ENCODE results near the gene PLCD3.

Gene PLCD3

DNA sequence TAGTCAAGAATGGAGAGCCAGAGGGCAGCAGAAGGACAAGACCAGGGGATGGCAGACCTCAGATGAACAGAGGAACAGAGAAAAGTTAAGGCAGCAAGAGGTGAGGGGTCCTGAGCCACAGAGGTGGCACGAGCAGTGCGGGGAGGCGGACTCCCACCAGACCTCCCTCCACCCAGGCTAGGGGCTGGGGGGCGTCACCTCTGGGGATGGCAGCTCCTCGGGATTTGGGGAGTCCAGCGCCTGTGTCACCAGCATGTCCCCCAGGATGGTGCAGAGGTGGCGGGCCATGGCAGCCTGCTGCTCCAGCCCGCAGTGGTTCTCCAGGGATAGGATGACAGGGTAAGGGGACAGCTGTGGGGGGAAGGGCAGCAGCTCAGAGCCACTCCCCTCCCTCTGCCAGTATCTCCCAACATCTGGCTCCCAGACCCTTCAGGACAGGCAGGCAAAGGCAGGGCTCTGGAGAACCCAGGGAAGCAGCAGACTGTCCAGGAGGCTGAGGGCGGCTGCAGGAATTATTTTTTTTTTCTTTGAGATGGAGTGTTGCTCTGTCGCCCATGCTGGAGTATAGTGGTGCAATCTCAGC, 15.8 kb downstream of the PLCD3 start:
- no peak for DNase-seq
- no peak overlapping the region for H3K27ac ChIP-seq (ENCODE audit: low read length)
- no peaks in the 10 kb centered on the region for H3K4me1 ChIP-seq (ENCODE audit: low read length)
- no peak overlapping the region for H3K9ac ChIP-seq (ENCODE audit: low read length)
- H4K20me1 ChIP-seq (ENCODE audit: insufficient read depth, low read length): no peaks in the 10 kb centered on the region
- H2AFZ ChIP-seq (ENCODE audit: low read length): no peak overlapping the region
- H3K27me3 ChIP-seq (replicated peaks; ENCODE audit: insufficient read depth, low read length): no peaks in the 10 kb centered on the region; the same call in none of the 2 replicates
- TF ChIP-seq EZH2 (optimal IDR thresholded peaks at IDR 0.05; ENCODE audit: low read depth, low read length) (no peak), EZH2phosphoT487 (IDR thresholded peaks at IDR 0.05; ENCODE audit: low read length) (no peak)
- TF ChIP-seq, protein P1, sequence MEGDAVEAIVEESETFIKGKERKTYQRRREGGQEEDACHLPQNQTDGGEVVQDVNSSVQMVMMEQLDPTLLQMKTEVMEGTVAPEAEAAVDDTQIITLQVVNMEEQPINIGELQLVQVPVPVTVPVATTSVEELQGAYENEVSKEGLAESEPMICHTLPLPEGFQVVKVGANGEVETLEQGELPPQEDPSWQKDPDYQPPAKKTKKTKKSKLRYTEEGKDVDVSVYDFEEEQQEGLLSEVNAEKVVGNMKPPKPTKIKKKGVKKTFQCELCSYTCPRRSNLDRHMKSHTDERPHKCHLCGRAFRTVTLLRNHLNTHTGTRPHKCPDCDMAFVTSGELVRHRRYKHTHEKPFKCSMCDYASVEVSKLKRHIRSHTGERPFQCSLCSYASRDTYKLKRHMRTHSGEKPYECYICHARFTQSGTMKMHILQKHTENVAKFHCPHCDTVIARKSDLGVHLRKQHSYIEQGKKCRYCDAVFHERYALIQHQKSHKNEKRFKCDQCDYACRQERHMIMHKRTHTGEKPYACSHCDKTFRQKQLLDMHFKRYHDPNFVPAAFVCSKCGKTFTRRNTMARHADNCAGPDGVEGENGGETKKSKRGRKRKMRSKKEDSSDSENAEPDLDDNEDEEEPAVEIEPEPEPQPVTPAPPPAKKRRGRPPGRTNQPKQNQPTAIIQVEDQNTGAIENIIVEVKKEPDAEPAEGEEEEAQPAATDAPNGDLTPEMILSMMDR (IDR thresholded peaks at IDR 0.05; ENCODE audit: low read length): no peak
- H3K36me3 ChIP-seq (replicated peaks; ENCODE audit: insufficient read depth, low read length): no peaks in the 10 kb centered on the region
- no peaks in the 10 kb centered on the region for H3K79me2 ChIP-seq (ENCODE audit: low read length)
- no peak overlapping the region for H3K4me2 ChIP-seq (ENCODE audit: low read depth, low read length)
- H3K9me3 ChIP-seq (replicated peaks; ENCODE audit: insufficient read depth, low read length): no peaks in the 10 kb centered on the region
- no peaks in the 10 kb centered on the region for H3F3A ChIP-seq (ENCODE audit: insufficient read depth, low read length)
- no peaks in the 10 kb centered on the region for H3K9me2 ChIP-seq (replicated peaks; ENCODE audit: insufficient read depth, low read length)
- H3K4me3 ChIP-seq (ENCODE audit: low read length): no peak overlapping the region

- Histone ChIP-seq H3K4me2 (ENCODE audit: low read depth, low read length) (no peak overlapping the region), H3K9me3 (replicated peaks; ENCODE audit: insufficient read depth, low read length) (no peaks in the 10 kb centered on the region), H3K36me3 (replicated peaks; ENCODE audit: insufficient read depth, low read length) (no peaks in the 10 kb centered on the region), H3K79me2 (ENCODE audit: low read length) (no peaks in the 10 kb centered on the region), H2AFZ (ENCODE audit: low read length) (no peak overlapping the region), H3K27ac (ENCODE audit: low read length) (no peak overlapping the region), H3K4me3 (ENCODE audit: low read length) (no peak overlapping the region), H4K20me1 (ENCODE audit: insufficient read depth, low read length) (no peaks in the 10 kb centered on the region), H3K9ac (ENCODE audit: low read length) (no peak overlapping the region), H3K27me3 (replicated peaks; ENCODE audit: insufficient read depth, low read length) (no peaks in the 10 kb centered on the region; the same call in none of the 2 replicates), H3F3A (ENCODE audit: insufficient read depth, low read length) (no peaks in the 10 kb centered on the region), H3K4me1 (ENCODE audit: low read length) (no peaks in the 10 kb centered on the region), H3K9me2 (replicated peaks; ENCODE audit: insufficient read depth, low read length) (no peaks in the 10 kb centered on the region)
- no peak for DNase-seq
- no peak for TF ChIP-seq EZH2phosphoT487 (IDR thresholded peaks at IDR 0.05; ENCODE audit: low read length)
- TF ChIP-seq EZH2 (optimal IDR thresholded peaks at IDR 0.05; ENCODE audit: low read depth, low read length): no peak
- TF ChIP-seq, protein P1 (IDR thresholded peaks at IDR 0.05; ENCODE audit: low read length): no peak
Observed at GRCh38 chr17:45115871-45116270, 16.4 kb downstream of the PLCD3 start.

DNA sequence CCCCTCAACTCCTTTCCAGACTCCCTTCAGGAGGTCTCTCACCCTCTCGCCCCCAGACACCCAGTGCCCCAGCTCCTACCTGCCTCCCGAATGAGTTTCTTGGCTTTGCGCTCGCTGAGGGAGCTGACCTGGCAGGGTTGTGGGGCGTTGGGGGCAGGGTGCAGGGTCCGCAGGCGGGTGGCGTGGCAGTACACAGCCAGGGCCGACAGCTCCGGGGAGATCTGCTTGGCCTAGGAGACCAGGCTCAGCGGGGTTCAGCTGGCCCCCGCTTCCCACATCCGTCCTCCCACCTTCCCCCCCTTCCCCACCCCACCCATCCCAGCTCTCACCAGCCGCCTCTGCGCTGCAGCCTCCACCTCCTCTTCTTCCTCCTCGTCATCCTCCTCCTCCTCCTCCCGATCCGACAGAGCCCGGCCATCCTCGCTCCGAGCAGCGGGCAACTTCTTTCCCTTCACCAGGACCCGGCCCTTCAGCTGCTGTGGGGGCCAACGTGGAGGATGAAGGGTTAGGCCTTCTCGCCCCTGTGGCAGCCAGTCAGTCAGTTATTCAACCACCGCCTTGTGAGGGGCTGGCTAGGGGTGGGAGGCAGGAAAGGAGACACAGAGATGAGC, 17.2 kb downstream of the PLCD3 start:
- Histone ChIP-seq H3K9me2 (replicated peaks; ENCODE audit: insufficient read depth, low read length) (no peaks in the 10 kb centered on the region), H3K36me3 (replicated peaks; ENCODE audit: insufficient read depth, low read length) (no peaks in the 10 kb centered on the region), H3K27ac (ENCODE audit: low read length) (no peak overlapping the region)

More for the DNA sequence above, 17.2 kb downstream of the PLCD3 start:
- Histone ChIP-seq H3K4me3 (ENCODE audit: low read length) (no peak overlapping the region), H3K4me2 (ENCODE audit: low read depth, low read length) (no peak overlapping the region), H3K27me3 (replicated peaks; ENCODE audit: insufficient read depth, low read length) (no peaks in the 10 kb centered on the region; the same call in none of the 2 replicates), H3K9me3 (replicated peaks; ENCODE audit: insufficient read depth, low read length) (no peaks in the 10 kb centered on the region), H2AFZ (ENCODE audit: low read length) (no peak overlapping the region), H3F3A (ENCODE audit: insufficient read depth, low read length) (no peaks in the 10 kb centered on the region), H3K9ac (ENCODE audit: low read length) (no peak overlapping the region), H3K4me1 (ENCODE audit: low read length) (no peaks in the 10 kb centered on the region), H4K20me1 (ENCODE audit: insufficient read depth, low read length) (no peaks in the 10 kb centered on the region), H3K79me2 (ENCODE audit: low read length) (no peaks in the 10 kb centered on the region)
- no peak for TF ChIP-seq EZH2 (optimal IDR thresholded peaks at IDR 0.05; ENCODE audit: low read depth, low read length)
- TF ChIP-seq, protein P1 (IDR thresholded peaks at IDR 0.05; ENCODE audit: low read length): no peak
- TF ChIP-seq EZH2phosphoT487 (IDR thresholded peaks at IDR 0.05; ENCODE audit: low read length): no peak
- no peak for DNase-seq
